GM10248 (cell line): ENCODE results near the gene SPPL3.

ENCODE experiments used
- CTCF ChIA-PET: fragments of 300-600 bp; sonication (Branson Sonifier 250); formaldehyde crosslinking; extraction: SDS; loops from one replicate; lab custom pipeline; 2021; ENCODE audit warnings: antibody characterized with exemption; lab: Yijun Ruan, JAX
- POLR2A ChIA-PET: fragments of 350-650 bp; sonication (Branson Sonifier 250); formaldehyde crosslinking; extraction: SDS; loops from one replicate; lab custom pipeline; 2020; ENCODE audit warnings: antibody characterized with exemption; lab: Yijun Ruan, JAX
- DNase-seq: peaks from one replicate; pipeline ENCODE4 v3.0.0; 2012; ENCODE audit errors: extremely low spot score
- TF ChIP-seq, protein P1 (sequence below): IDR thresholded peaks from 2 replicates; pipeline ENCODE4 v1.5.1; 2012; ENCODE audit warnings: mild to moderate bottlenecking, low read depth; ENCODE audit errors: extremely low read depth, missing control alignments, control extremely low read depth

Gene SPPL3

GRCh38 chr12:120751389-120751788 is 152.8 kb downstream of the SPPL3 start:
- ChIA-PET CTCF (interaction anchor here (1.4 to 1.5 kb wide), 3 partner anchors 12 to 102 kb away, joined by 3 to 4 read pairs (median 4); no protein-coding TSS in a partner anchor), POLR2A (interaction anchor here (0.7 kb wide), 1 partner anchor 128 kb away, joined by 5 read pairs; no protein-coding TSS in a partner anchor)
- no peak for DNase-seq
- TF ChIP-seq, protein P1, sequence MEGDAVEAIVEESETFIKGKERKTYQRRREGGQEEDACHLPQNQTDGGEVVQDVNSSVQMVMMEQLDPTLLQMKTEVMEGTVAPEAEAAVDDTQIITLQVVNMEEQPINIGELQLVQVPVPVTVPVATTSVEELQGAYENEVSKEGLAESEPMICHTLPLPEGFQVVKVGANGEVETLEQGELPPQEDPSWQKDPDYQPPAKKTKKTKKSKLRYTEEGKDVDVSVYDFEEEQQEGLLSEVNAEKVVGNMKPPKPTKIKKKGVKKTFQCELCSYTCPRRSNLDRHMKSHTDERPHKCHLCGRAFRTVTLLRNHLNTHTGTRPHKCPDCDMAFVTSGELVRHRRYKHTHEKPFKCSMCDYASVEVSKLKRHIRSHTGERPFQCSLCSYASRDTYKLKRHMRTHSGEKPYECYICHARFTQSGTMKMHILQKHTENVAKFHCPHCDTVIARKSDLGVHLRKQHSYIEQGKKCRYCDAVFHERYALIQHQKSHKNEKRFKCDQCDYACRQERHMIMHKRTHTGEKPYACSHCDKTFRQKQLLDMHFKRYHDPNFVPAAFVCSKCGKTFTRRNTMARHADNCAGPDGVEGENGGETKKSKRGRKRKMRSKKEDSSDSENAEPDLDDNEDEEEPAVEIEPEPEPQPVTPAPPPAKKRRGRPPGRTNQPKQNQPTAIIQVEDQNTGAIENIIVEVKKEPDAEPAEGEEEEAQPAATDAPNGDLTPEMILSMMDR: no peak

- TF ChIP-seq, protein P1: no peak
- POLR2A ChIA-PET: interaction anchor here (0.7 kb wide), 1 partner anchor 127 kb away, joined by 5 read pairs; no protein-coding TSS in a partner anchor
- DNase-seq: no peak
- CTCF ChIA-PET: interaction anchor here (0.9 to 1.5 kb wide), 5 partner anchors 12 to 221 kb away, joined by 3 to 9 read pairs (median 4); no protein-coding TSS in a partner anchor
Observed at GRCh38 chr12:120750806-120751205, 153.4 kb downstream of the SPPL3 start.

- TF ChIP-seq, protein P1: no peak
- CTCF ChIA-PET: no interaction called here
- DNase-seq: no peak
- POLR2A ChIA-PET: no interaction called here
Observed at GRCh38 chr12:120749256-120749655, 154.9 kb downstream of the SPPL3 start.

DNA sequence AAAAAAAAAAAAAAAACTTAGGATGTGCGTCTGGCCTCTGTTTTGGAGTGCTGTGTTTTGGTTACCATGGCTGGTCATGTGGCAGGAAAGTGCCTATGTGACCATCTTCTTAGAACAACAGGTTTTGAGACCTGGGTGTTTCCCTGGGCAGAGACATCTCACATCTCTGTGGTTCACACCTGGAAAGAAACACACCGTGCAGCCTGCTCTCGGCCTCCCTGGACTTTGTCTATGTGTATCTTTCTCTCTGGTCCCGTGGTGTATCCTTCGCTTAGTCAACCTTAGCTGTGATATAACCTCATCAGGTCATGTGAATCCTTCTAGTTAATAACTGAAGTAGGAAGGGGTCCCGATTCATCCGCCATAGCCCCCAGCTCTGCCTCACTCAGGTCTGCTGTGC is 155.9 kb downstream of the SPPL3 start:
- ChIA-PET CTCF (interaction anchor here (0.6 to 1.1 kb wide), 3 partner anchors 10 to 312 kb away, joined by 3 read pairs; no protein-coding TSS in a partner anchor), POLR2A (no interaction called here)
- no peak for DNase-seq
- TF ChIP-seq, protein P1: no peak

- ChIA-PET POLR2A (no interaction called here), CTCF (interaction anchor here (1.2 kb wide), 1 partner anchor 227 kb away, joined by 3 read pairs; no protein-coding TSS in a partner anchor)
- TF ChIP-seq, protein P1: no peak
- no peak for DNase-seq
Observed at GRCh38 chr12:120744922-120745493, 159.2 kb downstream of the SPPL3 start.

- ChIA-PET POLR2A (interaction anchor here (0.5 kb wide), 1 partner anchor 27 kb away, joined by 5 read pairs; no protein-coding TSS in a partner anchor), CTCF (no interaction called here)
- TF ChIP-seq, protein P1: no peak
- no peak for DNase-seq
Observed at GRCh38 chr12:120741476-120742421, 162.4 kb downstream of the SPPL3 start.
